Neutrophil (primary cell): ENCODE results near the gene ATRX.
"Not testable (repeated sequence)": the region's sequence is repeated elsewhere in the genome, so short reads cannot be mapped to it uniquely, and the experiment has no call there.

Experiments used
- H3K27ac ChIP-seq: fragments of 200-600 bp; sonication (generic); 2 replicates; pipeline ENCODE4 v1.5.1; 2016; ENCODE audit warnings: mild to moderate bottlenecking, moderate library complexity
- H3K27me3 ChIP-seq: fragments of 200-600 bp; sonication (generic); 2 replicates; pipeline ENCODE4 v1.6.0; 2016; ENCODE audit warnings: mild to moderate bottlenecking
- H3K36me3 ChIP-seq: fragments of 200-600 bp; sonication (generic); 2 replicates; pipeline ENCODE4 v1.5.1; 2017
- H3K4me1 ChIP-seq, 2 experiments: fragments of 200-600 bp in 1 of 2; sonication (generic) in 1 of 2; 1 replicate in 1 of 2; 2 replicates in 1 of 2; pipeline versions ENCODE4 v1.5.1 to v1.6.1; 2013 to 2016; ENCODE audit warnings: low read depth in 1 of 2, low read length in 1 of 2, mild to moderate bottlenecking in 1 of 2, moderate library complexity in 1 of 2; ENCODE audit not compliant: control insufficient read depth in 1 of 2, insufficient read depth in 1 of 2
- H3K4me3 ChIP-seq, 2 experiments: fragments of 200-600 bp in 1 of 2; sonication (generic) in 1 of 2; 1 replicate in 1 of 2; 2 replicates in 1 of 2; pipeline ENCODE4 v1.5.1; 2013 to 2016; ENCODE audit warnings: low read depth in 1 of 2, low read length in 1 of 2, mild to moderate bottlenecking in 1 of 2, moderate library complexity in 1 of 2
- H3K9me3 ChIP-seq: fragments of 200-600 bp; sonication (generic); 2 replicates; pipeline ENCODE4 v1.5.1; 2016
- TF ChIP-seq, protein P1 (sequence below): fragments of 200-600 bp; sonication (generic); IDR thresholded peaks from 2 replicates; pipeline ENCODE4 v1.5.1; 2016; ENCODE audit warnings: antibody characterized with exemption

ATRX gene, protein sequence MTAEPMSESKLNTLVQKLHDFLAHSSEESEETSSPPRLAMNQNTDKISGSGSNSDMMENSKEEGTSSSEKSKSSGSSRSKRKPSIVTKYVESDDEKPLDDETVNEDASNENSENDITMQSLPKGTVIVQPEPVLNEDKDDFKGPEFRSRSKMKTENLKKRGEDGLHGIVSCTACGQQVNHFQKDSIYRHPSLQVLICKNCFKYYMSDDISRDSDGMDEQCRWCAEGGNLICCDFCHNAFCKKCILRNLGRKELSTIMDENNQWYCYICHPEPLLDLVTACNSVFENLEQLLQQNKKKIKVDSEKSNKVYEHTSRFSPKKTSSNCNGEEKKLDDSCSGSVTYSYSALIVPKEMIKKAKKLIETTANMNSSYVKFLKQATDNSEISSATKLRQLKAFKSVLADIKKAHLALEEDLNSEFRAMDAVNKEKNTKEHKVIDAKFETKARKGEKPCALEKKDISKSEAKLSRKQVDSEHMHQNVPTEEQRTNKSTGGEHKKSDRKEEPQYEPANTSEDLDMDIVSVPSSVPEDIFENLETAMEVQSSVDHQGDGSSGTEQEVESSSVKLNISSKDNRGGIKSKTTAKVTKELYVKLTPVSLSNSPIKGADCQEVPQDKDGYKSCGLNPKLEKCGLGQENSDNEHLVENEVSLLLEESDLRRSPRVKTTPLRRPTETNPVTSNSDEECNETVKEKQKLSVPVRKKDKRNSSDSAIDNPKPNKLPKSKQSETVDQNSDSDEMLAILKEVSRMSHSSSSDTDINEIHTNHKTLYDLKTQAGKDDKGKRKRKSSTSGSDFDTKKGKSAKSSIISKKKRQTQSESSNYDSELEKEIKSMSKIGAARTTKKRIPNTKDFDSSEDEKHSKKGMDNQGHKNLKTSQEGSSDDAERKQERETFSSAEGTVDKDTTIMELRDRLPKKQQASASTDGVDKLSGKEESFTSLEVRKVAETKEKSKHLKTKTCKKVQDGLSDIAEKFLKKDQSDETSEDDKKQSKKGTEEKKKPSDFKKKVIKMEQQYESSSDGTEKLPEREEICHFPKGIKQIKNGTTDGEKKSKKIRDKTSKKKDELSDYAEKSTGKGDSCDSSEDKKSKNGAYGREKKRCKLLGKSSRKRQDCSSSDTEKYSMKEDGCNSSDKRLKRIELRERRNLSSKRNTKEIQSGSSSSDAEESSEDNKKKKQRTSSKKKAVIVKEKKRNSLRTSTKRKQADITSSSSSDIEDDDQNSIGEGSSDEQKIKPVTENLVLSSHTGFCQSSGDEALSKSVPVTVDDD (N-terminal part only)

DNA sequence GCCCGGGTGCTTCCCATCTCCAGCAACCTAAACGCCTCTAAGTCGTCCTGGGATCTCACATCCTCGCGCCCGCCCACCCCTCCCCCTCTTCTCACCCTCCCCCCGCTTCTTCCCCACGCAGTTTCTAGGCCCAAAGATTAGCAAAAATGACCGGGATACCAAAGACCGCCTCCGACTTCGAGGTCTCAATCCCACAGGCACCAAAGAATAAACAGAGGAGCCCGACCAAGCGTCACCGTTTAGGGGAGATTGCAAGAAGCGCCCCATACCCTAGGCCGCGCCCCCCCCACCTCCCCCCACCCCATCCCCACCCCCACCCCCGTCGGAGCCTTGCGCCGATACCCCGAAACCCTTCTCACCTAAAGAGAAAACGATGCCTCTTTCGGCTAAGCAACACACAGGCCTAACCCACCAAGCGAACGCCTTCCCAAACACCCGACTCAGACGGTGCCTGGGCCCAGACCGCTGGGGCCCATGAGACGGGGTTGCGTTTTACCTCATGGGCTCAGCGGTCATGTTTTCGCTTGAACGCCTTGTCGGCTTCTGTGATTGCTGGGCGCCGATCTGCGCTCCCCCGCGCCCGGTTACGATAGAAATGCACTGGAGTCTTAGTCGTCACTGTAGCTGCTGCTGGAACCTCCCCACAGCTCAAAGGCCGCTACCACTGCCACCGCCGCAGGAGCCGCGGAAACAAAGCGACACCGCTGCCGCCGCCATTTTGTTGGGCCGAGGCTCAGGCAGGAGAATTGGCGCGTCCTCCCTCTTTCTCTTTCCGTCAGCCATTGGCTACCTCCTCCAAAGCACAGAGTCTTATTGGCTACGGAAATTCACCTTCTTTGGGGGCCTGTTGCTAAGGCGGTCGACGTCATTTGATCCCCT lies at the start of gene ATRX:
ATRX (minus strand) TSS at position 731 of the 879 bp plus-strand sequence; CDS start at position 516, 215 bp downstream.
- TF ChIP-seq, protein P1, sequence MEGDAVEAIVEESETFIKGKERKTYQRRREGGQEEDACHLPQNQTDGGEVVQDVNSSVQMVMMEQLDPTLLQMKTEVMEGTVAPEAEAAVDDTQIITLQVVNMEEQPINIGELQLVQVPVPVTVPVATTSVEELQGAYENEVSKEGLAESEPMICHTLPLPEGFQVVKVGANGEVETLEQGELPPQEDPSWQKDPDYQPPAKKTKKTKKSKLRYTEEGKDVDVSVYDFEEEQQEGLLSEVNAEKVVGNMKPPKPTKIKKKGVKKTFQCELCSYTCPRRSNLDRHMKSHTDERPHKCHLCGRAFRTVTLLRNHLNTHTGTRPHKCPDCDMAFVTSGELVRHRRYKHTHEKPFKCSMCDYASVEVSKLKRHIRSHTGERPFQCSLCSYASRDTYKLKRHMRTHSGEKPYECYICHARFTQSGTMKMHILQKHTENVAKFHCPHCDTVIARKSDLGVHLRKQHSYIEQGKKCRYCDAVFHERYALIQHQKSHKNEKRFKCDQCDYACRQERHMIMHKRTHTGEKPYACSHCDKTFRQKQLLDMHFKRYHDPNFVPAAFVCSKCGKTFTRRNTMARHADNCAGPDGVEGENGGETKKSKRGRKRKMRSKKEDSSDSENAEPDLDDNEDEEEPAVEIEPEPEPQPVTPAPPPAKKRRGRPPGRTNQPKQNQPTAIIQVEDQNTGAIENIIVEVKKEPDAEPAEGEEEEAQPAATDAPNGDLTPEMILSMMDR: no peak
- no peaks in the 10 kb centered on the region for H3K9me3 ChIP-seq
- no peaks in the 10 kb centered on the region for H3K27me3 ChIP-seq
- peaks cover 21 to 31% of the 10 kb centered on the region in 2 experiments for H3K4me1 ChIP-seq
- H3K27ac ChIP-seq: peak within 1 kb of the TSS; percentile 88
- peak within 1 kb of the TSS; percentile 68 to 84 for H3K4me3 ChIP-seq
- no peaks in the 10 kb centered on the region for H3K36me3 ChIP-seq

DNA sequence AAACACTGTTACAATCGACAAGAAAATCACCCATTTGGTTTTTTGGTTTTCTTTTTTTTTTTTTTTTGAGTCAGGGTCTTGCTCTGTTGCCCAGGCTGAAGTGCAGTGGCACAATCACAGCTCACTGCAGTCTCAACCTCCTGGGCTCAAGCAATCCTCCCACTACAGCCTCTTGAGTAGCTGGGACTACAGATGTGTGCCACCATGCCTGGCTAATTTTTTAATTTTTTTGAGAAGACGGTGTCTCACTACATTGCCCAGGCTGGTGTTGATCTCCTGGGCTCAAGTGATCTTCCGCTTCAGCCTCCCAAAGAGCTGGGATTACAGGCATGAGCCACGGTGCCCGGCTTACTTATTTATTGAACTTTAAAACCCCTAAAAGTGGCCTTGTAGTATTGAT lies 45.5 kb upstream of the ATRX start:
- H3K9me3 ChIP-seq, H3K27ac ChIP-seq, H3K36me3 ChIP-seq, H3K27me3 ChIP-seq, H3K4me1 ChIP-seq, H3K4me3 ChIP-seq: not testable (repeated sequence)

DNA sequence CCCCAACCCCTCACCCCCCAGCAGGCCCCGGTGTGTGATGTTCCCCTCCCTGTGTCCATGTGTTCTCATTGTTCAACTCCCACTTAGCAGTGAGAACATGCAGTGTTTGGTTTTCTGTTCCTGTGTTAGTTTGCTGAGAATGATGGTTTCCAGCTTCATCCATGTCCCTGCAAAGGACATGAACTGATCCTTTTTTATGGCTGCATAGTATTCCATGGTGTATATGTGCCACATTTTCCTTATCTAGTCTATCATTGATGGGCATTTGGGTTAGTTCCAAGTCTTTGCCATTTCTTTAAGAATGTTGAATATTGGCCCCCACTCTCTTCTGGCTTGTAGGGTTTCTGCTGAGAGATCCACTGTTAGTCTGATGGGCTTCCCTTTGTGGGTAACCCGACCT lies 36.0 kb upstream of the ATRX start:
- H3K4me1 ChIP-seq, H3K36me3 ChIP-seq, H3K27me3 ChIP-seq, H3K9me3 ChIP-seq, H3K27ac ChIP-seq, H3K4me3 ChIP-seq: not testable (repeated sequence)

DNA sequence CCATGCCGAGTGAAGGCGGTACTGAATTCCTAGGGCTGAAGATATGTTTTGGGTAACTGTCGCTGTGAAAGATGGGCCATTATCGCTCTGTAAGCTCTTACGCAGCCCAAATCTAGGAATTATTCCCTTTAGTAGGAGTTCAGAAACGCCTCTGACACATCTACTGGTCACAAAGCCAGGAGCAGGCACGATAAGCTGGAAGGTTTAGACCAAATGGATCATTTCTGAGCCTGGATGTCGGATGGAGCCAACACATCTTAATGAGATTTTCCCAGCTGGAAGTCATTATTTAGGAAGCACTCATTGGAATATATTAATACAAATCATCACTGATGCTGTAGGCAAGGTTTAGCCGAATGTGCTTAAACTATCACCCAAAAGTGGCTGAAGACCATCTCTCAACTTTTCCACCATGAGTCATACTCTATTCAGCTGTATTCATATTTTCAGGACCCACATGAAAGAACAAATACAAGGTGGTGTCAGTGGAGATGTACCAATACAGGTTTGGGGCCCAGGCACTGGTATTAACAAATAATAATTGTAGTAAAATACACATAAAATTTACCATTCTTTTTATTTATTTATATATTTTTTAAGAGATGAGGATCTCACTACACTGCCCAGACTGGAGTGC lies 34.2 kb upstream of the ATRX start:
- Histone ChIP-seq H3K27ac (no peak overlapping the region), H3K4me1 (no peaks in the 10 kb centered on the region), H3K36me3 (no peaks in the 10 kb centered on the region), H3K27me3 (no peaks in the 10 kb centered on the region), H3K9me3 (no peaks in the 10 kb centered on the region), H3K4me3 (no peak overlapping the region)
- TF ChIP-seq, protein P1: no peak

DNA sequence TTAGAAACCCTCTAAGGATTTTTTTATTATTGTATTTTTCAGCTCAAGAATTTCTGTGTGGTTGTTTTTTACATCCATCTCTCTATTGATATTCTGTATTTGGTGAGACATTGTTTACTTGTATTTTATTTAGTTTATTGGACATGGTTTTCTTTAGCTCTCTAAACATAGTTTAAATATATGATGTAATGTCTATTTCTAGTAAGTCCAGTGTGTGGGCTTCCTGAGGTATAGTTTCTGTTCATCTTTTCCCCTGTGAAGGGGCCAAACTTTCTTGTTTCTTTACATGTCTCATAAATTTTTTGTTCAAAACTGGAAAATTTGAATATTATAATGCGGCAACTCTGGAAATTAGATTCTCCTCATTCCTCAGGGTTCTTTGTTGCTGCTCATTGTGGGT lies 28.2 kb upstream of the ATRX start:
- Histone ChIP-seq H3K4me3 (no peak overlapping the region), H3K4me1 (no peaks in the 10 kb centered on the region), H3K36me3 (no peaks in the 10 kb centered on the region), H3K9me3 (no peaks in the 10 kb centered on the region), H3K27me3 (no peaks in the 10 kb centered on the region), H3K27ac (no peak overlapping the region)
- TF ChIP-seq, protein P1: no peak
